Measurements from ENCODE around the gene KIDINS220. TPM values are rescaled to one million over a fixed set of nuclear protein-coding genes. Genes with fewer than 3 reads are reported as not detected.
A peak's percentile ranks its signal among the peaks of the same experiment; 100 is the strongest.

KIDINS220 gene
- total RNA-seq, 2 donors from 2014 or later, result 37.1 to 51.0 TPM

DNA sequence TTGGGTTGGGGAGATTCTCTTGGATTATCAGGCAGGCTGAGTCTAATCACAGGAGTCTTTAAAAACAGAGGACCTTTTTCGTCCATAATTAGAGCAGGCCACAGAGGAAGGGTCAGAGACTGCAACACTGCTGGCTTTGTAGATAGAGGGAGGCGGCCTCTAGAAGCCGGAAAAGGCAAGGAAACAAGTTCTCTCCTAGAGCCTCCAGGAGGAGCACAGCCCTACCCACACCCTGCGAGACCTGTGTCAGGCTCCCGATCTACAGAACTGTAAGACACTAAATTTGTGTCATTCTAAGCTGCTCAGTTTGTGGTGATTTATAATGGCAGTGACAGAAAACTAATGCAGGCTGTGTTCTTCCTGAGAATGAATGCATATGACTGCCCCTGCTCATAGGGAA is 140.2 kb downstream of the KIDINS220 start:
- H3K9me3 ChIP-seq, result no peaks in the 10 kb centered on the region
- intact Hi-C loops (cut with DNase I), result loop anchor here (10.0 kb wide), 1 partner anchor 68 kb away; no protein-coding TSS in a partner anchor
- TF ChIP-seq, protein P1, sequence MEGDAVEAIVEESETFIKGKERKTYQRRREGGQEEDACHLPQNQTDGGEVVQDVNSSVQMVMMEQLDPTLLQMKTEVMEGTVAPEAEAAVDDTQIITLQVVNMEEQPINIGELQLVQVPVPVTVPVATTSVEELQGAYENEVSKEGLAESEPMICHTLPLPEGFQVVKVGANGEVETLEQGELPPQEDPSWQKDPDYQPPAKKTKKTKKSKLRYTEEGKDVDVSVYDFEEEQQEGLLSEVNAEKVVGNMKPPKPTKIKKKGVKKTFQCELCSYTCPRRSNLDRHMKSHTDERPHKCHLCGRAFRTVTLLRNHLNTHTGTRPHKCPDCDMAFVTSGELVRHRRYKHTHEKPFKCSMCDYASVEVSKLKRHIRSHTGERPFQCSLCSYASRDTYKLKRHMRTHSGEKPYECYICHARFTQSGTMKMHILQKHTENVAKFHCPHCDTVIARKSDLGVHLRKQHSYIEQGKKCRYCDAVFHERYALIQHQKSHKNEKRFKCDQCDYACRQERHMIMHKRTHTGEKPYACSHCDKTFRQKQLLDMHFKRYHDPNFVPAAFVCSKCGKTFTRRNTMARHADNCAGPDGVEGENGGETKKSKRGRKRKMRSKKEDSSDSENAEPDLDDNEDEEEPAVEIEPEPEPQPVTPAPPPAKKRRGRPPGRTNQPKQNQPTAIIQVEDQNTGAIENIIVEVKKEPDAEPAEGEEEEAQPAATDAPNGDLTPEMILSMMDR (IDR thresholded peaks at IDR 0.05), result no peak
- H3K36me3 ChIP-seq, result no peaks in the 10 kb centered on the region
- no peak overlapping the region for H3K9ac ChIP-seq (ENCODE audit: low read depth in 2 of 2, low read length in 2 of 2)
- no peak for DNase-seq
- H3K4me1 ChIP-seq, result no peaks in the 10 kb centered on the region
- no peak overlapping the region for H3K27ac ChIP-seq
- no peaks in the 10 kb centered on the region for H3K27me3 ChIP-seq
- H3K4me3 ChIP-seq, result no peak overlapping the region

DNA sequence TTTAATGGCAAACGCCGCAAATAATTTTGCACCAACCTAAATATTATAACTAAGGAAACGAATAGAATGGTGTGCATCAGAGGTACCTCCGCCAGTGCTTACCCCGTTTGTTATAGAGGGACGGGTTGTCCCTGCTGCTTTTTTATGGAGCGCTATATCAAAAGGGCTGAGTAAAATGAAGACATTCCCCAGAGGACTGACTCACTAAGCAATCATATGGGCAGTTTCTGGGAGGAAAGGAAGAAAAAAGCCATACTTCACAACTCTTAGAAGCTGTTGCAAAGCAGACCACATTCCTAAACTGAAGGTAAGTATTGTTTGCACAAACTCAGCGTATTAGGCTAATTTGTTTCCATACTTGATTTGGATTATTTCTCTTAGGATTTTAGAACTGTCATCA is 142.7 kb downstream of the KIDINS220 start:
- intact Hi-C loops (cut with DNase I), result loop anchor here (10.0 kb wide), 1 partner anchor 70 kb away; no protein-coding TSS in a partner anchor

DNA sequence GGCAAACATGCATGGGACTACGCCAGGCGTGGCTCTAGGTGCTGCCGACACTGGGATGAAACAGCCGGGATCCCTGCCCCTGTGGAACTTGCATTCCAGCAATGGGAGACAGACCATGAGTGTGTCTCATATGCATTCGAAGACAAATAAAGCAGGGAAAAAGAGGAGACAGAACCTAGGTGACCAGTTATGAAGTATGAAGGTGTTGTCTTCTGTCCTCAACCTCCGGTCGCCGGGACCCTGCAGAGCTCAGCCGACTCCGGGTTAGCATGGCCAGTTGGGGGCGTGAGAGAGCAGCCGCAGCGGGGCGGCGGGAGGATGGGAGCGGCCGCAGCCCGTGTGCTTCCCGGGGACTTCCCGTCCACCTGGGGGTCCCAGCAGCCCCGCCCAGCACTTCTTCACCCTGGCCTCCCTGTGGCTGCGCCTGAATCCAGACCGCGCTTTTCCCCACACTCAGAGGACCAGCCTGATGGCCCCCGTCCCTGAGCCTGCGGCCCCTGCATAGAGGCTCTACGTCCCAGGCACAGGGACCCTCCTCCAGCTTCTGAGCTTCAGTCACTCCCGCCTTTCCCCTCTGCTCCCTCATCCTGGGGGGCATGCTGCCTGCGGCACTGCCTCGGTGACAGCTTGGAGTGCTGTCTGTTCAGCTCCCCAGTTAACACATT is 144.1 kb downstream of the KIDINS220 start:
- peak overlapping the region in 1 of 2 donors; percentile 73 for H3K9ac ChIP-seq (ENCODE audit: low read depth in 2 of 2, low read length in 2 of 2)
- H3K27me3 ChIP-seq, result no peaks in the 10 kb centered on the region
- H3K4me3 ChIP-seq, result peak overlapping the region; percentile 26
- no peak overlapping the region for H3K27ac ChIP-seq
- no peaks in the 10 kb centered on the region for H3K9me3 ChIP-seq
- intact Hi-C loops (cut with DNase I), result loop anchor here (10.0 kb wide), 1 partner anchor 72 kb away; no protein-coding TSS in a partner anchor
- DNase-seq, result peak; percentile 82
- TF ChIP-seq, protein P1 (IDR thresholded peaks at IDR 0.05), result peak; percentile 68
- no peaks in the 10 kb centered on the region for H3K4me1 ChIP-seq
- H3K36me3 ChIP-seq, result no peaks in the 10 kb centered on the region

More for the DNA sequence above, 142.7 kb downstream of the KIDINS220 start:
- H3K27me3 ChIP-seq, result no peaks in the 10 kb centered on the region
- no peaks in the 10 kb centered on the region for H3K36me3 ChIP-seq
- TF ChIP-seq, protein P1 (IDR thresholded peaks at IDR 0.05), result no peak
- no peak for DNase-seq
- no peaks in the 10 kb centered on the region for H3K9me3 ChIP-seq
- H3K27ac ChIP-seq, result no peak overlapping the region
- H3K4me1 ChIP-seq, result no peaks in the 10 kb centered on the region
- H3K4me3 ChIP-seq, result no peak overlapping the region
- no peak overlapping the region for H3K9ac ChIP-seq (ENCODE audit: low read depth in 2 of 2, low read length in 2 of 2)

DNA sequence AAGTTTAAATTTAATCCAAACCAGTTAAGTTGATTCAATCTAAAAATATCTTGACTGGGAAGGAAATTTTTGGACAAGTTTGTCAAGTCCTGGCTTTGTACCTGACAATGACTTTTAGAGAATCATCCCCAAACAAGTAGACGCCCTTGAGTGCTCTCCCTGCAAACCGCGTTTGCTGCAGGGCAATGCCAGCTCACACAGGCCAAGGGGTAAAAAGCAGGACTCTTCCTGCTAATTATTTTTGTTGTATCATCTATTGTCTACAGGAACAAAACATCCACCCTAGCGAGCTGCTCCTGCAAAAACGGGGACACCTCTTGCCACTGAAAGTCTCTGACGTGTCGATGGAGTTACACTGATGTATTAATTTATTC is 144.6 kb downstream of the KIDINS220 start:
- Histone ChIP-seq H3K9ac (ENCODE audit: low read depth in 2 of 2, low read length in 2 of 2) (peak overlapping the region in 1 of 2 donors; percentile 73), H3K36me3 (no peaks in the 10 kb centered on the region)

DNA sequence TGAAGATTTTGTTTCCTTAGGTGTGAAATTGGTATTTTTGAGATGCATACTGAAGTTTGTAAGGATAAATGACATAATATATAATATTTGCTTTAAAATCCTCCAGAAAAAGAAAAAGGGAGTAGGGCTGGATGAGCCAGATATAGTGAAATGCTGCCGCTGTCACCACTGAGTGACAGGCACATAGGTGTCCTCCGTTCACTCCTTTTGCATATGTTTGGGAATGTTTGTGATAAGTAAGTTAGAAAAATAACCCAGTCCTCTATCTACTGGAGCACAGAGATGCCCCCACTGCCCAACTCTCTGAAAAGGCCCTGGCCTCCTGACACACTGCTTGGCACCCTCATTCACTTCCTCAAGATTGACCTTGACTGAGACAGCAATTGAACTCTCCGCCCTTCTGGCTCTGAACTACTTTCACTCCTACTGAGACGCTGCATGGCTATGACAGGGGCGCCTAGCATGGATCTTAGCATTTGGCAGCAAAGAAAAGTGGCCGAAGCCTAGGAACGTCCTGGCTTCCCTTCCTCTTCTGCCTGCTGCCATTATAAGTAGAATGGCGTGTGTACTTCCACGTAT is 145.5 kb downstream of the KIDINS220 start:
- TF ChIP-seq, protein P1 (IDR thresholded peaks at IDR 0.05), result no peak
- DNase-seq, result no peak
- no peak overlapping the region for H3K4me3 ChIP-seq
- H3K4me1 ChIP-seq, result no peaks in the 10 kb centered on the region
- H3K27ac ChIP-seq, result no peak overlapping the region
- no peaks in the 10 kb centered on the region for H3K9me3 ChIP-seq
- no peaks in the 10 kb centered on the region for H3K27me3 ChIP-seq
- no peak overlapping the region for H3K9ac ChIP-seq (ENCODE audit: low read depth in 2 of 2, low read length in 2 of 2)
- intact Hi-C loops (cut with DNase I), result loop anchor here (10.0 kb wide), 1 partner anchor 73 kb away; no protein-coding TSS in a partner anchor
- H3K36me3 ChIP-seq, result no peaks in the 10 kb centered on the region

More for the DNA sequence above, 144.6 kb downstream of the KIDINS220 start:
- no peak for DNase-seq
- TF ChIP-seq, protein P1 (IDR thresholded peaks at IDR 0.05), result no peak
- intact Hi-C loops (cut with DNase I), result loop anchor here (10.0 kb wide), 1 partner anchor 72 kb away; no protein-coding TSS in a partner anchor
- no peak overlapping the region for H3K27ac ChIP-seq
- H3K9me3 ChIP-seq, result no peaks in the 10 kb centered on the region
- H3K4me3 ChIP-seq, result peak overlapping the region; percentile 26
- no peaks in the 10 kb centered on the region for H3K27me3 ChIP-seq
- H3K4me1 ChIP-seq, result no peaks in the 10 kb centered on the region
